Activated CD8-positive, alpha-beta memory T cell treated with anti-CD3 and anti-CD28 coated beads for 1 hour (primary cell): ENCODE data around the gene ABHD16A.

Experiments
- DNase-seq, 2 donors: peaks; one replicate each; pipeline ENCODE4 v3.0.0-alpha.2; 2020; ENCODE audit warnings: low read depth in 1 of 2; ENCODE audit errors: extremely low read depth in 1 of 2

The ABHD16A gene

GRCh38 chr6:31702819-31703716 is at the start of gene ABHD16A:
ABHD16A (minus strand) TSS chr6:31703324; CDS start chr6:31703281, 43 bp downstream.
- DNase-seq: peak; percentile 94 to 96

GRCh38 chr6:31752739-31753319 is 49.7 kb upstream of the ABHD16A start:
- no peak for DNase-seq

- no peak for DNase-seq
These were observed 47.4 kb upstream of the ABHD16A start for GRCh38 chr6:31750411-31751022.

GRCh38 chr6:31749301-31750036 is 46.3 kb upstream of the ABHD16A start:
- no peak for DNase-seq

- no peak for DNase-seq
These were observed 41.3 kb upstream of the ABHD16A start for GRCh38 chr6:31744422-31744821.

- DNase-seq: no peak
These were observed 39.8 kb upstream of the ABHD16A start for GRCh38 chr6:31742894-31743293.

- no peak for DNase-seq
These were observed 38.7 kb upstream of the ABHD16A start for GRCh38 chr6:31741815-31742214.

GRCh38 chr6:31740397-31741223 is 37.5 kb upstream of the ABHD16A start:
- no peak for DNase-seq

GRCh38 chr6:31739639-31740396 is 36.7 kb upstream of the ABHD16A start, which contains the start of gene MSH5:
MSH5 (plus strand) TSS chr6:31740005; CDS start chr6:31740467, 462 bp downstream.
- peak; percentile 87 to 91 for DNase-seq

- DNase-seq: peak; percentile 37 to 39
These were observed 35.2 kb upstream of the ABHD16A start for GRCh38 chr6:31737991-31738979.

- DNase-seq: no peak
These were observed 34.3 kb upstream of the ABHD16A start for GRCh38 chr6:31737315-31737990.

- DNase-seq: no peak
These were observed 33.7 kb upstream of the ABHD16A start for GRCh38 chr6:31736768-31737314.

- peak; percentile 45 to 63 for DNase-seq
These were observed 33.1 kb upstream of the ABHD16A start, which contains the start of gene CLIC1 for GRCh38 chr6:31736021-31736767. CLIC1 (minus strand) TSS chr6:31736530; CDS start chr6:31736300, 230 bp downstream.

- DNase-seq: no peak
These were observed 31.8 kb upstream of the ABHD16A start for GRCh38 chr6:31734821-31735406.

- peak in 1 of 2 donors; percentile 38 for DNase-seq
These were observed 31.2 kb upstream of the ABHD16A start for GRCh38 chr6:31734247-31734820.

GRCh38 chr6:31733734-31734133 is 30.6 kb upstream of the ABHD16A start:
- no peak for DNase-seq
